GM23248 (cell line): ENCODE results near the gene TANGO6. TPM values are rescaled to one million over a fixed set of nuclear protein-coding genes. Genes with fewer than 3 reads are reported as not detected.
"Not testable (repeated sequence)": the region's sequence is repeated elsewhere in the genome, so short reads cannot be mapped to it uniquely, and the experiment has no call there.

Experiments
- DNase-seq: peaks from one replicate; pipeline ENCODE4 v3.0.0-alpha.2; 2015
- H2AFZ ChIP-seq: fragments of 200-600 bp; sonication (generic); 2 replicates; pipeline ENCODE4 v1.6.1; 2016; ENCODE audit warnings: antibody characterized with exemption
- H3F3A ChIP-seq: fragments of 200-600 bp; sonication (generic); 2 replicates; pipeline ENCODE4 v1.6.1; 2016; ENCODE audit warnings: mild to moderate bottlenecking, antibody characterized with exemption, mixed run types; ENCODE audit not compliant: insufficient read depth
- H3K27ac ChIP-seq: fragments of 200-600 bp; sonication (generic); 2 replicates; pipeline ENCODE4 v1.5.1; 2016; ENCODE audit warnings: mild to moderate bottlenecking
- H3K27me3 ChIP-seq: fragments of 200-600 bp; sonication (generic); replicated peaks from 2 replicates; pipeline ENCODE4 v1.6.1; 2016; ENCODE audit warnings: mild to moderate bottlenecking; ENCODE audit not compliant: insufficient read depth
- H3K36me3 ChIP-seq: fragments of 200-600 bp; sonication (generic); 2 replicates; pipeline ENCODE4 v1.6.1; 2016; ENCODE audit warnings: low read depth, mild to moderate bottlenecking
- H3K4me1 ChIP-seq: fragments of 200-600 bp; sonication (generic); 2 replicates; pipeline ENCODE4 v1.6.1; 2016; ENCODE audit warnings: mild to moderate bottlenecking; ENCODE audit not compliant: insufficient read depth
- H3K4me2 ChIP-seq: fragments of 200-600 bp; sonication (generic); one replicate; pipeline ENCODE4 v1.6.1; 2016; ENCODE audit warnings: mild to moderate bottlenecking; ENCODE audit not compliant: unreplicated experiment
- H3K4me3 ChIP-seq: fragments of 200-600 bp; sonication (generic); 2 replicates; pipeline ENCODE4 v1.5.1; 2016; ENCODE audit warnings: mild to moderate bottlenecking
- H3K79me2 ChIP-seq: fragments of 200-600 bp; sonication (generic); 2 replicates; pipeline ENCODE4 v1.6.1; 2016; ENCODE audit warnings: mild to moderate bottlenecking; ENCODE audit not compliant: insufficient read depth
- H3K9ac ChIP-seq: fragments of 200-600 bp; sonication (generic); 2 replicates; pipeline ENCODE4 v1.6.1; 2016; ENCODE audit warnings: mild to moderate bottlenecking
- H3K9me2 ChIP-seq: fragments of 200-600 bp; sonication (generic); 2 replicates; pipeline ENCODE4 v1.6.1; 2016; ENCODE audit warnings: mixed run types, mild to moderate bottlenecking, moderate library complexity; ENCODE audit not compliant: insufficient read depth
- H3K9me3 ChIP-seq: fragments of 200-600 bp; sonication (generic); one replicate; pipeline ENCODE4 v1.6.1; 2017; ENCODE audit warnings: low read depth
- H4K20me1 ChIP-seq: fragments of 200-600 bp; sonication (generic); 2 replicates; pipeline ENCODE4 v1.6.0; 2016; ENCODE audit not compliant: insufficient read depth
- EZH2 ChIP-seq: fragments of 200-600 bp; sonication (generic); IDR thresholded peaks from 2 replicates; pipeline ENCODE4 v1.6.1; 2018; ENCODE audit warnings: antibody characterized with exemption, mild to moderate bottlenecking; ENCODE audit not compliant: insufficient read depth, poor library complexity, severe bottlenecking
- EZH2phosphoT487 ChIP-seq: fragments of 200-600 bp; sonication (generic); IDR thresholded peaks from 2 replicates; pipeline ENCODE4 v1.6.1; 2018; ENCODE audit warnings: antibody characterized with exemption, moderate library complexity, mild to moderate bottlenecking, low read depth; ENCODE audit not compliant: insufficient read depth
- WGBS, 2 experiments: methylation state at CpG; one replicate each; pipeline ENCODE4 v1.1.6; 2015 to 2017; ENCODE audit warnings: low lambda C conversion rate in 2 of 2, low coverage in 1 of 2; ENCODE audit errors: missing lambda C conversion rate in 2 of 2; 5-methylcytosine and 5-hydroxymethylcytosine counted together
- in situ Hi-C: fragments of 300-500 bp; cut with MboI; formaldehyde crosslinking; loops from 2 replicates; pipeline ENCODE4 v1.15.0; 2020
- polyA plus RNA-seq: library from polyadenylated mRNA; unstranded; fragments of >200 nt; fragmentation: Nextera tagmentation; extraction: Ambion mirVana; gene quantifications from 2 replicates; pipeline ENCODE4 v1.2.1, GENCODE V29; 2016
- total RNA-seq: library from RNA; depleted of rRNA; stranded (reverse); fragments of >200 nt; shearing (Covaris generic); gene quantifications from 2 replicates; pipeline ENCODE4 v1.2.3, GENCODE V29; 2014

Gene TANGO6
- total and polyA plus RNA-seq, 2 experiments from 2014 or later = 7.8 to 12.8 TPM

- Histone ChIP-seq H4K20me1 (no peaks in the 10 kb centered on the region), H3K4me2 (no peak overlapping the region), H2AFZ (no peak overlapping the region), H3K4me3 (no peak overlapping the region), H3K9me2 (no peaks in the 10 kb centered on the region), H3K27me3 (no peaks in the 10 kb centered on the region), H3K27ac (no peak overlapping the region), H3K36me3 (no peaks in the 10 kb centered on the region), H3K9ac (no peak overlapping the region), H3K79me2 (no peaks in the 10 kb centered on the region), H3F3A (peaks cover 22% of the 10 kb centered on the region), H3K9me3 (no peaks in the 10 kb centered on the region), H3K4me1 (peaks cover 14% of the 10 kb centered on the region)
- no peak for DNase-seq
- 97% methylated on average over 3 of the region's 3 CpGs for WGBS, 2 experiments
- in situ Hi-C loops = no loop called here
- no peak for TF ChIP-seq EZH2
- TF ChIP-seq EZH2phosphoT487 = no peak
These were observed 211.7 kb downstream of the TANGO6 start for GRCh38 chr16:69055008-69055407.

- no peak overlapping the region for H3K4me3 ChIP-seq
- H4K20me1 ChIP-seq = no peaks in the 10 kb centered on the region
- H3K27me3 ChIP-seq = no peaks in the 10 kb centered on the region
- H3K9me3 ChIP-seq = no peaks in the 10 kb centered on the region
- H3K4me2 ChIP-seq = no peak overlapping the region
- H3K9ac ChIP-seq = no peak overlapping the region
- WGBS, 2 experiments = 100% methylated on average over 1 of the region's 1 CpG; no CpG with 5 or more reads in 1 of the 2 experiments
- peaks cover 22% of the 10 kb centered on the region for H3F3A ChIP-seq
- no peaks in the 10 kb centered on the region for H3K79me2 ChIP-seq
- H3K4me1 ChIP-seq = peaks cover 14% of the 10 kb centered on the region
- no peaks in the 10 kb centered on the region for H3K36me3 ChIP-seq
- no peak for TF ChIP-seq EZH2phosphoT487
- TF ChIP-seq EZH2 = no peak
- DNase-seq = no peak
- in situ Hi-C loops = no loop called here
- H3K9me2 ChIP-seq = no peaks in the 10 kb centered on the region
- no peak overlapping the region for H3K27ac ChIP-seq
- no peak overlapping the region for H2AFZ ChIP-seq
These were observed 212.6 kb downstream of the TANGO6 start for GRCh38 chr16:69055980-69056379.

- Histone ChIP-seq H3K4me2 (no peak overlapping the region), H3K9me3 (no peaks in the 10 kb centered on the region), H4K20me1 (no peaks in the 10 kb centered on the region), H3K79me2 (no peaks in the 10 kb centered on the region), H2AFZ (no peak overlapping the region), H3F3A (peaks cover 22% of the 10 kb centered on the region), H3K27me3 (no peaks in the 10 kb centered on the region), H3K36me3 (no peaks in the 10 kb centered on the region), H3K4me3 (no peak overlapping the region), H3K4me1 (peaks cover 14% of the 10 kb centered on the region), H3K27ac (no peak overlapping the region), H3K9ac (no peak overlapping the region), H3K9me2 (no peaks in the 10 kb centered on the region)
- 64 to 68% methylated on average over 3 of the region's 3 CpGs for WGBS, 2 experiments
- no peak for DNase-seq
- in situ Hi-C loops = no loop called here
- TF ChIP-seq EZH2 (no peak), EZH2phosphoT487 (no peak)
These were observed 213.1 kb downstream of the TANGO6 start for GRCh38 chr16:69056421-69056820.

- peak; percentile 94 for DNase-seq
- H3K27me3 ChIP-seq = no peaks in the 10 kb centered on the region
- H3K4me1 ChIP-seq = peaks cover 14% of the 10 kb centered on the region
- H3K4me2 ChIP-seq = peak overlapping the region; percentile 65
- H3K9me2 ChIP-seq = no peaks in the 10 kb centered on the region
- 51 to 54% methylated on average over 11 of the region's 11 CpGs for WGBS, 2 experiments
- H3K27ac ChIP-seq = peak overlapping the region; percentile 64
- TF ChIP-seq EZH2phosphoT487 (no peak), EZH2 (no peak)
- in situ Hi-C loops = no loop called here
- no peaks in the 10 kb centered on the region for H3K9me3 ChIP-seq
- H3K9ac ChIP-seq = 0 out of 2 replicates have a peak overlapping the region, but pooled peaks have one; percentile 30
- no peaks in the 10 kb centered on the region for H3K79me2 ChIP-seq
- no peaks in the 10 kb centered on the region for H4K20me1 ChIP-seq
- no peaks in the 10 kb centered on the region for H3K36me3 ChIP-seq
- no peak overlapping the region for H2AFZ ChIP-seq
- H3F3A ChIP-seq = peaks cover 22% of the 10 kb centered on the region
- no peak overlapping the region for H3K4me3 ChIP-seq
These were observed 214.4 kb downstream of the TANGO6 start for GRCh38 chr16:69057400-69058378.

GRCh38 chr16:69063491-69063890, 220.2 kb downstream of the TANGO6 start:
- H3K27ac ChIP-seq, in situ Hi-C loops, H3K27me3 ChIP-seq, H3K4me2 ChIP-seq, H3K79me2 ChIP-seq, DNase-seq, H3K9me2 ChIP-seq, H2AFZ ChIP-seq, H3K36me3 ChIP-seq, H4K20me1 ChIP-seq, H3K9ac ChIP-seq, H3K4me3 ChIP-seq, H3K9me3 ChIP-seq: not testable (repeated sequence)
- peaks cover 13% of the 10 kb centered on the region for H3F3A ChIP-seq
- H3K4me1 ChIP-seq = peaks cover 14% of the 10 kb centered on the region
- 97 to 100% methylated on average over 8 of the region's 8 CpGs for WGBS, 2 experiments
